GM10266 (cell line): ENCODE measurements around the gene SYNPO2L.
A peak's percentile ranks its signal among the peaks of the same experiment; 100 is the strongest.

Experiments used
- DNase-seq: peaks from one replicate; pipeline ENCODE4 v3.0.0; 2012; ENCODE audit errors: extremely low spot score
- CTCF ChIP-seq: IDR thresholded peaks from 2 replicates; pipeline ENCODE4 v1.5.1; 2012; ENCODE audit warnings: mild to moderate bottlenecking, low read depth; ENCODE audit not compliant: control insufficient read depth, insufficient read depth; ENCODE audit errors: missing control alignments

SYNPO2L gene

GRCh38 chr10:73641328-73642060 lies 14.3 kb downstream of the SYNPO2L start, which contains the start of gene MYOZ1:
MYOZ1 (minus strand) TSS chr10:73641474; CDS start chr10:73640017, 1,457 bp downstream.
- DNase-seq, result no peak
- no peak for TF ChIP-seq CTCF

- TF ChIP-seq CTCF, result no peak
These were observed 16.5 kb downstream of the SYNPO2L start for GRCh38 chr10:73639286-73639685.

GRCh38 chr10:73635781-73636180 lies 20.0 kb downstream of the SYNPO2L start:
- TF ChIP-seq CTCF, result no peak
- peak; percentile 3 for DNase-seq

More at GRCh38 chr10:73639286-73639685, 16.5 kb downstream of the SYNPO2L start:
- DNase-seq, result no peak

GRCh38 chr10:73634421-73634820 lies 21.4 kb downstream of the SYNPO2L start:
- no peak for TF ChIP-seq CTCF
- no peak for DNase-seq

- TF ChIP-seq CTCF, result no peak
- no peak for DNase-seq
These were observed 26.7 kb downstream of the SYNPO2L start for GRCh38 chr10:73629165-73629564.

GRCh38 chr10:73628405-73628804 lies 27.4 kb downstream of the SYNPO2L start:
- DNase-seq, result no peak
- no peak for TF ChIP-seq CTCF

GRCh38 chr10:73627300-73627699 lies 28.5 kb downstream of the SYNPO2L start:
- no peak for TF ChIP-seq CTCF
- DNase-seq, result no peak
